Thymus (tissue), 11 donors: ENCODE measurements around the gene HELB. TPM values are rescaled to one million over a fixed set of nuclear protein-coding genes. Genes with fewer than 3 reads are reported as not detected.
A peak's percentile ranks its signal among the peaks of the same experiment; 100 is the strongest.

ENCODE experiments used
- DNase-seq, 9 donors: peaks; one replicate each; pipeline ENCODE4 v3.0.0-alpha.2; 2013; ENCODE audit warnings: low spot score in 9 of 9, low read depth in 6 of 9, missing footprints in 1 of 9
- H3K27ac ChIP-seq, 2 donors: one replicate each; pipeline ENCODE4 v1.5.1; 2013; ENCODE audit warnings: control low read depth in 1 of 2, low read depth in 1 of 2, low read length in 1 of 2, mild to moderate bottlenecking in 1 of 2, moderate library complexity in 1 of 2
- H3K27me3 ChIP-seq, 2 donors: one replicate each; pipeline ENCODE4 v1.5.1; 2013; ENCODE audit warnings: low read length in 1 of 2; ENCODE audit not compliant: control insufficient read depth in 2 of 2, insufficient read depth in 1 of 2
- H3K36me3 ChIP-seq, 2 donors: one replicate each; pipeline ENCODE4 v1.5.1; 2013; ENCODE audit warnings: low read length in 1 of 2, mild to moderate bottlenecking in 1 of 2, moderate library complexity in 1 of 2; ENCODE audit not compliant: control insufficient read depth in 2 of 2, insufficient read depth in 2 of 2
- H3K4me1 ChIP-seq, 2 donors: one replicate each; pipeline ENCODE4 v1.5.1; 2013; ENCODE audit warnings: low read length in 2 of 2; ENCODE audit not compliant: control insufficient read depth in 2 of 2, insufficient read depth in 2 of 2
- H3K4me3 ChIP-seq, 2 donors: one replicate each; pipeline ENCODE4 v1.5.1; 2013; ENCODE audit warnings: low read length in 2 of 2, control low read depth in 1 of 2, mild to moderate bottlenecking in 1 of 2
- H3K9me3 ChIP-seq, 2 donors: one replicate each; pipeline ENCODE4 v1.5.1; 2013; ENCODE audit warnings: low read length in 1 of 2, mild to moderate bottlenecking in 1 of 2; ENCODE audit not compliant: control insufficient read depth in 2 of 2, insufficient read depth in 1 of 2
- whole genome bisulfite sequencing: extraction: QIAGEN DNeasy Blood & Tissue Kit; methylation state at CpG from one replicate; pipeline ENCODE4 v1.1.7; 2013; 5-methylcytosine and 5-hydroxymethylcytosine counted together
- polyA plus RNA-seq: library from polyadenylated mRNA; stranded (reverse); fragments of 200-250 nt; gene quantifications from one replicate; pipeline ENCODE4 v1.2.3, GENCODE V29; 2013
- total RNA-seq: library from RNA; stranded (reverse); fragments of 120-200 nt; gene quantifications from one replicate; pipeline ENCODE4 v1.2.4, GENCODE V29; 2013
- donor health status: healthy.

The HELB gene
- total and polyA plus RNA-seq, 2 donors: 3.2 to 5.4 TPM

- Histone ChIP-seq H3K4me3 (no peak overlapping the region), H3K27me3 (no peaks in the 10 kb centered on the region), H3K9me3 (no peaks in the 10 kb centered on the region), H3K36me3 (no peaks in the 10 kb centered on the region), H3K27ac (no peak overlapping the region), H3K4me1 (peaks cover 0 to 15% of the 10 kb centered on the region in 2 donors)
- WGBS: 95% methylated on average over 1 of the region's 1 CpG
- DNase-seq: no peak
Measured at GRCh38 chr12:66270613-66271012, 31.7 kb upstream of the HELB start.

- Histone ChIP-seq H3K36me3 (no peaks in the 10 kb centered on the region), H3K4me3 (no peak overlapping the region), H3K27ac (no peak overlapping the region), H3K9me3 (no peaks in the 10 kb centered on the region), H3K4me1 (peaks cover 0 to 15% of the 10 kb centered on the region in 2 donors), H3K27me3 (no peaks in the 10 kb centered on the region)
- no peak for DNase-seq
- WGBS: 63% methylated on average over 3 of the region's 3 CpGs
Measured at GRCh38 chr12:66272650-66273049, 29.6 kb upstream of the HELB start.

- no peak for DNase-seq
- Histone ChIP-seq H3K9me3 (no peaks in the 10 kb centered on the region), H3K4me3 (no peak overlapping the region), H3K27ac (no peak overlapping the region), H3K27me3 (no peaks in the 10 kb centered on the region), H3K36me3 (no peaks in the 10 kb centered on the region), H3K4me1 (peaks cover 0 to 14% of the 10 kb centered on the region in 2 donors)
- WGBS: 97% methylated on average over 1 of the region's 1 CpG
Measured at GRCh38 chr12:66273147-66273546, 29.1 kb upstream of the HELB start.

- Histone ChIP-seq H3K27ac (no peak overlapping the region), H3K9me3 (no peaks in the 10 kb centered on the region), H3K27me3 (no peaks in the 10 kb centered on the region), H3K36me3 (no peaks in the 10 kb centered on the region), H3K4me3 (no peak overlapping the region), H3K4me1 (no peaks in the 10 kb centered on the region)
- DNase-seq: no peak
- WGBS: 90% methylated on average over 2 of the region's 2 CpGs
Measured at GRCh38 chr12:66275040-66275439, 27.3 kb upstream of the HELB start.

GRCh38 chr12:66279123-66279712 is 23.1 kb upstream of the HELB start:
- DNase-seq: peak in 2 of 9 donors; percentile 24 to 49
- H3K27ac ChIP-seq: no peak overlapping the region
- no peak overlapping the region for H3K4me3 ChIP-seq
- H3K9me3 ChIP-seq: peaks cover 0 to 3% of the 10 kb centered on the region in 2 donors
- 65% methylated on average over 3 of the region's 3 CpGs for WGBS
- peaks cover 0 to 2% of the 10 kb centered on the region in 2 donors for H3K36me3 ChIP-seq
- no peaks in the 10 kb centered on the region for H3K4me1 ChIP-seq
- no peaks in the 10 kb centered on the region for H3K27me3 ChIP-seq

DNA sequence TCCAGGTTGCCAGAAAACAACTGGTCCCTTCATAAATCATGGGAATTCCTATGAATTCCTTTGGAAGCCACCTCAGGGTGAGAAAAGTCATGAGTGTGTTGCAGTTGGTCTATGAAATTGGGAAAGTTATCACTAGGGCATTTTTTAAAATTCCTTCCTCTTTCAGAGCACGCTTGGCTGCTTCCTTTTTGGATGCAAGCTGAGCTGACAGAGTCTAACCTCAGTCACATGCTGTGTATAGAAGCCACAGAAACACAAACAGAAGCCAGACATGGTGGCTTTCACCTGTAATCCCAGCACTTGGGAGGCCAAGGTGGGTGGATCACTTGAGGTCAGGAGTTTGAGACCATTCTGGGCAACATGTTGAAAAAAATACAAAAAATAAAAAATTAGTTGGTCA is 21.7 kb upstream of the HELB start:
- Histone ChIP-seq H3K36me3 (peaks cover 0 to 3% of the 10 kb centered on the region in 2 donors), H3K9me3 (peaks cover 0 to 3% of the 10 kb centered on the region in 2 donors), H3K4me3 (no peak overlapping the region), H3K27ac (no peak overlapping the region), H3K4me1 (no peaks in the 10 kb centered on the region), H3K27me3 (no peaks in the 10 kb centered on the region)
- DNase-seq: no peak
- 83% methylated on average over 1 of the region's 1 CpG for WGBS

- Histone ChIP-seq H3K27me3 (no peaks in the 10 kb centered on the region), H3K4me3 (no peak overlapping the region), H3K9me3 (peaks cover 0 to 3% of the 10 kb centered on the region in 2 donors), H3K27ac (no peak overlapping the region), H3K36me3 (peaks cover 0 to 3% of the 10 kb centered on the region in 2 donors), H3K4me1 (peaks cover 9% of the 10 kb centered on the region in 2 donors)
- no peak for DNase-seq
- WGBS: 97% methylated on average over 3 of the region's 3 CpGs
Measured at GRCh38 chr12:66282244-66282643, 20.0 kb upstream of the HELB start.

GRCh38 chr12:66287275-66287674 is 15.0 kb upstream of the HELB start:
- peaks cover 0 to 6% of the 10 kb centered on the region in 2 donors for H3K9me3 ChIP-seq
- no peak for DNase-seq
- peaks cover 0 to 3% of the 10 kb centered on the region in 2 donors for H3K36me3 ChIP-seq
- peaks cover 29 to 45% of the 10 kb centered on the region in 2 donors for H3K4me1 ChIP-seq
- peak overlapping the region in 1 of 2 donors; percentile 75 for H3K27ac ChIP-seq
- 96% methylated on average over 3 of the region's 3 CpGs for WGBS
- H3K4me3 ChIP-seq: no peak overlapping the region
- no peaks in the 10 kb centered on the region for H3K27me3 ChIP-seq

DNA sequence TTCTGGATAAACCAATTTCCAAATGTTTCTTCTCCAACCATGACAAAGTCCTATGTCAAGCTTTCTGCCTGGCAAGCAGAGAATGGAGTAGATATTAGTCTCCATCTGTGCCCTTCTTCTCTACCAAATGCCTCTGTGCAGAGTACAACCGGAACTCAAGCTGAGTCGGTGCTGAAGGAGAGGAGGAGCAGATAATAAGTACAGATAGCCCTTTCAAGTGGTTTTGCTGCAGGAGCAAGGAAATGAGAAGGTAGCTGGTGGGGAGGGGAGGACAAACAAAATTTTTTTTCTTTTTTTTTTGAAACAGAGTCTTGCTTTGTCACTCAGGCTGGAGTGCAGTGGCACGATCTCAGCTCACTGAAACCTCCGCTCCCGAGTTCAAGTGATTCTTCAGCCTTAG is 14.2 kb upstream of the HELB start:
- H3K4me1 ChIP-seq: peaks cover 29 to 45% of the 10 kb centered on the region in 2 donors
- peak overlapping the region in 1 of 2 donors; percentile 14 for H3K4me3 ChIP-seq
- H3K9me3 ChIP-seq: peaks cover 0 to 13% of the 10 kb centered on the region in 2 donors
- 7% methylated on average over 5 of the region's 5 CpGs for WGBS
- peak overlapping the region; percentile 46 to 75 for H3K27ac ChIP-seq
- H3K36me3 ChIP-seq: peaks cover 0 to 3% of the 10 kb centered on the region in 2 donors
- no peaks in the 10 kb centered on the region for H3K27me3 ChIP-seq
- DNase-seq: peak; percentile 66 to 94 (median 82)
